VCaP (cell line): ENCODE data around the gene MRTO4.
"Not testable (repeated sequence)": the region's sequence is repeated elsewhere in the genome, so short reads cannot be mapped to it uniquely, and the experiment has no call there.

Experiments
- H3K27ac ChIP-seq: fragments of 450-650 bp; 2 replicates; pipeline ENCODE4 v1.5.1; 2017
- CTCF ChIP-seq: fragments of 450-650 bp; conservative IDR thresholded peaks from 2 replicates; pipeline ENCODE4 v1.5.1; 2017; ENCODE audit warnings: mild to moderate bottlenecking, moderate library complexity

MRTO4 gene

GRCh38 chr1:19257178-19257914, 5.7 kb downstream of the MRTO4 start:
- no peak overlapping the region for H3K27ac ChIP-seq
- no peak for TF ChIP-seq CTCF

- no peak for TF ChIP-seq CTCF
- H3K27ac ChIP-seq: no peak overlapping the region
Measured at GRCh38 chr1:19258353-19258752, 6.7 kb downstream of the MRTO4 start.

GRCh38 chr1:19260211-19261138, 8.9 kb downstream of the MRTO4 start:
- no peak for TF ChIP-seq CTCF
- no peak overlapping the region for H3K27ac ChIP-seq

- no peak overlapping the region for H3K27ac ChIP-seq
- TF ChIP-seq CTCF: no peak
Measured at GRCh38 chr1:19262047-19262446, 10.4 kb downstream of the MRTO4 start.

- H3K27ac ChIP-seq: no peak overlapping the region
- no peak for TF ChIP-seq CTCF
Measured at GRCh38 chr1:19262744-19263143, 11.1 kb downstream of the MRTO4 start.

- no peak for TF ChIP-seq CTCF
- H3K27ac ChIP-seq: no peak overlapping the region
Measured at GRCh38 chr1:19268445-19268844, 16.8 kb downstream of the MRTO4 start.

- H3K27ac ChIP-seq: not testable (repeated sequence)
Measured at GRCh38 chr1:19269427-19270342, 18.1 kb downstream of the MRTO4 start.

- not testable (repeated sequence) for H3K27ac ChIP-seq
Measured at GRCh38 chr1:19270343-19270730, 18.7 kb downstream of the MRTO4 start.
